ENCODE results near the gene MPC1. TPM values are rescaled to one million over a fixed set of nuclear protein-coding genes. Genes with fewer than 3 reads are reported as not detected.

The MPC1 gene
- total RNA-seq, 1 donor from 2014 or later = 17.0 TPM

DNA sequence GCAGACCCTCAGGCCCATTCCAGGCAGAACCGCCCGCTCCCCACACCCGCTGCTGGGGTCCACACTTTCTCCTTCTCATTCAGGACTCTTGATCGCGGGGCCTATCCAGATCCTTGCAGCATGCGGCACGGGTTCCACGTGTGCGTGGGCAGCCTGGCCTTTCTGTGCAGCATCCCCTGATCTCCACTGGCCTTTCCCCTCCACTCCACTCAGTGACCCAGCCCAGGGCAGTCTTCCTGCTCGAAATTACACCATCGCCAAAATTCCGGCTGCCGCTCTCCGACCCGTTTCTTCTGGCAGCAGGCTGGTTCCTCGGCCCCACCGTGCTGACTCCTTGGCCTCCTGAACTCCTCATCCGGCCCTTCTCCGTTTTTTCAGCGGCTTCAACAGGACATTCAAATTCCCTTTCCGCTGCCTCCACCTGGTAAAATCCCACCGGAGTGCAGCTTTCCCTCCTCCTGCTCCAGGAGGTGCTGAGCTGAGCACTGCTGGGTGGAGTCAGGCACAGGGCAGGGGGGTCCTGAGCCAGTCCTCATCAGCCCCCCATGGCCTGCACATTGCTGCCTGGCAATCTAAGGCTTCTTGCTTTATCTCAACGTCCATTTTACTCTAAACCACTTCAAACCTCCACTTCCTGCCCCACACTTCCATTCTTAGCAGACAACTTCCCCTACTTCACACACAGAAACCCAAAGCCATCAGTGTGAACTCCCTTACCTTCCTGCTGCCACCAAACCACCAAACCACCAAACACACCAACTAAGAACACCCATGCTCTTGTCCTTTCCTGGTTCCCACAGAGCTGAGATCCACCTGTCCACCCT is 49.4 kb downstream of the MPC1 start:
- peaks cover 13% of the 10 kb centered on the region for H3K36me3 Mint-ChIP-seq (ENCODE audit: unreplicated experiment)
- H3K27ac Mint-ChIP-seq (ENCODE audit: unreplicated experiment) = no peak overlapping the region
- H3K4me3 Mint-ChIP-seq (ENCODE audit: unreplicated experiment) = peak overlapping the region; percentile 30
- peaks cover 7% of the 10 kb centered on the region for H3K27me3 Mint-ChIP-seq (ENCODE audit: unreplicated experiment)
- H3K4me1 Mint-ChIP-seq (ENCODE audit: low read depth, unreplicated experiment) = peaks cover 23% of the 10 kb centered on the region
- H3K9me3 Mint-ChIP-seq (ENCODE audit: unreplicated experiment) = peaks cover 3% of the 10 kb centered on the region
- TF ChIP-seq, protein P1, sequence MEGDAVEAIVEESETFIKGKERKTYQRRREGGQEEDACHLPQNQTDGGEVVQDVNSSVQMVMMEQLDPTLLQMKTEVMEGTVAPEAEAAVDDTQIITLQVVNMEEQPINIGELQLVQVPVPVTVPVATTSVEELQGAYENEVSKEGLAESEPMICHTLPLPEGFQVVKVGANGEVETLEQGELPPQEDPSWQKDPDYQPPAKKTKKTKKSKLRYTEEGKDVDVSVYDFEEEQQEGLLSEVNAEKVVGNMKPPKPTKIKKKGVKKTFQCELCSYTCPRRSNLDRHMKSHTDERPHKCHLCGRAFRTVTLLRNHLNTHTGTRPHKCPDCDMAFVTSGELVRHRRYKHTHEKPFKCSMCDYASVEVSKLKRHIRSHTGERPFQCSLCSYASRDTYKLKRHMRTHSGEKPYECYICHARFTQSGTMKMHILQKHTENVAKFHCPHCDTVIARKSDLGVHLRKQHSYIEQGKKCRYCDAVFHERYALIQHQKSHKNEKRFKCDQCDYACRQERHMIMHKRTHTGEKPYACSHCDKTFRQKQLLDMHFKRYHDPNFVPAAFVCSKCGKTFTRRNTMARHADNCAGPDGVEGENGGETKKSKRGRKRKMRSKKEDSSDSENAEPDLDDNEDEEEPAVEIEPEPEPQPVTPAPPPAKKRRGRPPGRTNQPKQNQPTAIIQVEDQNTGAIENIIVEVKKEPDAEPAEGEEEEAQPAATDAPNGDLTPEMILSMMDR (IDR thresholded peaks at IDR 0.05; ENCODE audit: partially characterized antibody, unreplicated experiment) = no peak
- DNase-seq = no peak

DNA sequence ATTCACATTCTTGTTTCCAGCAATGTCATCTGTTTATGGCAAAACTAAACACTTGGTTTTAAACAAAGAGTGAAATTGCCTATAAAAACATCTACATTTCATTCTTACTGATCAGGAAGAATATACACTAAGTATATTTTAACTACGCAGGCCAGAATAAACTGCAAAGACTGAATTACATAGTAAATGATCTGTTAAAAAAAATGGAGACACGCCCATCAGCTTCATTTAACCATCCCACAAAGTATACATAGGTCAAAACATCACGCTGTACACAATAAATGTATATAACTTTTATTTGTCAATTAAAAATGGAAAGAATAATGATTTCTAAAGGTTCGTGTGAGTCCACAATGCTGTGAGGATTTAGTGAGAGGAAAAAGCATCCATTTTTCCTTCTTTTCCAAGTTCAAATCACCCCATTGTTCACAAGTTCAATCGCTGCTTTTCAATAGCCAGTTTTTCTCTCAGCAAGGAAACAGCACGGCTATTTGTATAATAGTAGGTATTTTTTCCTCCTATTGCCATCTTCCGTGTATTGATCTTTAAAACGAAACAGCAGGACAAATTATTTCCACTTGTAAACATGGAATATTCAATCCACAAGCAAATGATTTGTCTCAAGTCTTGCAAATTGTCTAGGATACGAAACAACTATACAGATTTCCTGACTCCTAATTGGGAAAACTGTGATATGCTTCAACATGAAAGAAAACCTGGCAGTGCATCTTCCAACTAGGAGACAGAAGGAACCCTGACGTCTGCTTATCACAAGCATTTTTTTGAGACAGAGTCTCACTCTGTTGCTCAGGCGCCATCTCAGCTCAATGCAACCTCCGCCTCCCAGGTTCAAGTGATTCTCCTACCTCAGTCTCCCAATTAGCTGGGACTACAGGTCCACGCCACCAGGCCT is 51.0 kb downstream of the MPC1 start:
- peaks cover 13% of the 10 kb centered on the region for H3K36me3 Mint-ChIP-seq (ENCODE audit: unreplicated experiment)
- H3K4me3 Mint-ChIP-seq (ENCODE audit: unreplicated experiment) = no peak overlapping the region
- peaks cover 21% of the 10 kb centered on the region for H3K4me1 Mint-ChIP-seq (ENCODE audit: low read depth, unreplicated experiment)
- DNase-seq = no peak
- TF ChIP-seq, protein P1 (IDR thresholded peaks at IDR 0.05; ENCODE audit: partially characterized antibody, unreplicated experiment) = no peak
- H3K27ac Mint-ChIP-seq (ENCODE audit: unreplicated experiment) = no peak overlapping the region
- peaks cover 6% of the 10 kb centered on the region for H3K27me3 Mint-ChIP-seq (ENCODE audit: unreplicated experiment)
- H3K9me3 Mint-ChIP-seq (ENCODE audit: unreplicated experiment) = peaks cover 3% of the 10 kb centered on the region

DNA sequence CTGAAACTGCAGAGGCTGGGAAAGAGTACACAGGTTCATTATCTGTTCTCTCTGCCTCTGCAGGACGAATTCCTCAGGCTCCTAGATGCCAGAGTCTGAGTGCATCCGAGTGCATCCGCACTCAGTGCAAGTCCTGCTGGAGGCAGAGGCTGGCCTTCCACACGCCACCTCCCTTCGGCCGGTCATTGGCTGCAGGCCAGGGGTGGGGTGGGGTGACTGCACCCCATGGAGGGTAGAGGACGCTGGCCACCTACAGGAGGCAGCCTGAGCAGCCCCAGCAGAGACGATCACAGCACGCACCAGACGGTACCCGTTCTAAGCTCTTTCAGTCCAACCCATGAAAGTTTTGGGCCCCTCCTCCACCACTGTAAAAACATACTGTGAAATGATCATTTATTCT is 52.1 kb downstream of the MPC1 start:
- Mint-ChIP-seq H3K27ac (ENCODE audit: unreplicated experiment) (no peak overlapping the region), H3K9me3 (ENCODE audit: unreplicated experiment) (peaks cover 3% of the 10 kb centered on the region), H3K36me3 (ENCODE audit: unreplicated experiment) (peaks cover 13% of the 10 kb centered on the region), H3K4me3 (ENCODE audit: unreplicated experiment) (no peak overlapping the region), H3K27me3 (ENCODE audit: unreplicated experiment) (peaks cover 6% of the 10 kb centered on the region), H3K4me1 (ENCODE audit: low read depth, unreplicated experiment) (peaks cover 26% of the 10 kb centered on the region)
- DNase-seq = peak; percentile 83
- TF ChIP-seq, protein P1 (IDR thresholded peaks at IDR 0.05; ENCODE audit: partially characterized antibody, unreplicated experiment) = peak; percentile 16

DNA sequence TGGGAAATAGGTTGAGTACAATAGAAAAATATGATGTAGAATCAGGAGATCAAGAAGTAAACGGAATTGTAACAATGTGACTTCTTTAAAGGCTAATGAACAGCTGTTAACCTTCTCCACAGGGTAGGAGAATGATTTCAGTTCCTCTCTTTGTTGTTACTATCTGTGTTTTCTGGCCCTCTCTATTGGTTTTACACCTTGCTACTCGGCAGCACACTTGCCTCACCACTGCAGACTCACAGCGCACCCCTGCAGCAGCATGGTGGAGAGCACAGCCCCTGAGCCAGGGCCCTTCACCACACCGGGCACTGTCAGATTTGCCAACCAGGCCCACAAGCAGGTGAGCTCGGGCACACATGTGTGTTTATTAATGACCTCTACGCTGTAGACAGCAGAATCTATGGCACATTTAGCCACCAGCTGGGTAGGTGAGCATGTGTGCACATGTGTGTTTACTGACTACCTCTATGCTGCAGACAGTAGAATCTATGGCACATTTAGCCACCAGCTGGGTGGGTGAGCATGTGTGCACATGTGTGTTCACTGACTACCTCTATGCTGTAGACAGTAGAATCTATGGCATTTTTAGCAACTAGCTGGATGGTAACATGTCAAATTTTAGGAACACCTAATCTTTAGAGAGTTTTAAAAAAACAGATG is 57.2 kb downstream of the MPC1 start:
- H3K4me1 Mint-ChIP-seq (ENCODE audit: low read depth, unreplicated experiment) = peaks cover 8% of the 10 kb centered on the region
- no peaks in the 10 kb centered on the region for H3K27me3 Mint-ChIP-seq (ENCODE audit: unreplicated experiment)
- peak overlapping the region; percentile 36 for H3K27ac Mint-ChIP-seq (ENCODE audit: unreplicated experiment)
- DNase-seq = no peak
- no peak overlapping the region for H3K4me3 Mint-ChIP-seq (ENCODE audit: unreplicated experiment)
- TF ChIP-seq, protein P1 (IDR thresholded peaks at IDR 0.05; ENCODE audit: partially characterized antibody, unreplicated experiment) = no peak
- no peaks in the 10 kb centered on the region for H3K9me3 Mint-ChIP-seq (ENCODE audit: unreplicated experiment)
- H3K36me3 Mint-ChIP-seq (ENCODE audit: unreplicated experiment) = no peaks in the 10 kb centered on the region
